Right renal cortex interstitium (tissue), 3 donors: ENCODE results near the gene BICD1. TPM values are rescaled to one million over a fixed set of nuclear protein-coding genes. Genes with fewer than 3 reads are reported as not detected.
A peak's percentile ranks its signal among the peaks of the same experiment; 100 is the strongest.
"Not testable (repeated sequence)": the region's sequence is repeated elsewhere in the genome, so short reads cannot be mapped to it uniquely, and the experiment has no call there.

Experiments
- DNase-seq, 3 donors: peaks; one replicate each; pipeline ENCODE4 v3.0.0-alpha.2; 2013; ENCODE audit warnings: low read depth in 3 of 3, low spot score in 2 of 3
- polyA plus RNA-seq, 3 donors: library from polyadenylated mRNA; unstranded; fragments of 120-200 nt; gene quantifications; one replicate each; pipeline ENCODE4 v1.2.1, GENCODE V29; 2013; ENCODE audit not compliant: insufficient read length in 3 of 3

Gene BICD1
- polyA plus RNA-seq, 3 donors, result 21.9 to 24.3 (median 24.0) TPM

- no peak for DNase-seq
These were observed 75.0 kb downstream of the BICD1 start for GRCh38 chr12:32181498-32182175.

- DNase-seq, result no peak
These were observed 77.0 kb downstream of the BICD1 start for GRCh38 chr12:32183650-32184049.

GRCh38 chr12:32187127-32187526 lies 80.5 kb downstream of the BICD1 start:
- DNase-seq, result not testable (repeated sequence)

- DNase-seq, result no peak
These were observed 84.8 kb downstream of the BICD1 start for GRCh38 chr12:32191445-32191844.

GRCh38 chr12:32196250-32197198 lies 89.9 kb downstream of the BICD1 start:
- no peak for DNase-seq

GRCh38 chr12:32197421-32197820 lies 90.8 kb downstream of the BICD1 start:
- no peak for DNase-seq

- no peak for DNase-seq
These were observed 91.9 kb downstream of the BICD1 start for GRCh38 chr12:32198555-32198954.

GRCh38 chr12:32201096-32201495 lies 94.4 kb downstream of the BICD1 start:
- DNase-seq, result no peak

- DNase-seq, result no peak
These were observed 95.3 kb downstream of the BICD1 start for GRCh38 chr12:32201976-32202375.

- DNase-seq, result no peak
These were observed 99.1 kb downstream of the BICD1 start for GRCh38 chr12:32205731-32206130.

- DNase-seq, result no peak
These were observed 101.7 kb downstream of the BICD1 start for GRCh38 chr12:32208355-32208754.

GRCh38 chr12:32211066-32211899 lies 104.6 kb downstream of the BICD1 start:
- no peak for DNase-seq

GRCh38 chr12:32211900-32212156 lies 105.2 kb downstream of the BICD1 start:
- no peak for DNase-seq

- DNase-seq, result no peak
These were observed 108.1 kb downstream of the BICD1 start for GRCh38 chr12:32214723-32215122.

GRCh38 chr12:32217354-32218310 lies 111.0 kb downstream of the BICD1 start:
- peak in 1 of 3 donors; percentile 2 for DNase-seq

GRCh38 chr12:32223941-32224340 lies 117.3 kb downstream of the BICD1 start:
- DNase-seq, result no peak

- DNase-seq, result no peak
These were observed 120.1 kb downstream of the BICD1 start for GRCh38 chr12:32226768-32227167.

- DNase-seq, result no peak
These were observed 123.4 kb downstream of the BICD1 start for GRCh38 chr12:32229971-32230612.

GRCh38 chr12:32230613-32230993 lies 124.0 kb downstream of the BICD1 start:
- no peak for DNase-seq

GRCh38 chr12:32231361-32231760 lies 124.7 kb downstream of the BICD1 start:
- DNase-seq, result not testable (repeated sequence)
